Aorta (tissue), 5 donors: Measurements from ENCODE around the gene CEACAM1. TPM values are rescaled to one million over a fixed set of nuclear protein-coding genes. Genes with fewer than 3 reads are reported as not detected.
"Not testable (repeated sequence)": the region's sequence is repeated elsewhere in the genome, so short reads cannot be mapped to it uniquely, and the experiment has no call there.

Experiments
- ATAC-seq: fragments of 200-7000 bp; cut with Tn5 transposase; one replicate; pipeline ENCODE4 v1.9.1; 2022; ENCODE audit warnings: moderate library complexity; ENCODE audit not compliant: low FRiP score
- DNase-seq, 2 donors: peaks; one replicate each; pipeline ENCODE4 v3.0.0-alpha.2; 2020
- H3K27ac ChIP-seq, 2 donors: one replicate each; pipeline ENCODE4 v1.5.1; 2013; ENCODE audit warnings: low read length in 2 of 2, mild to moderate bottlenecking in 2 of 2, moderate library complexity in 2 of 2, control low read depth in 1 of 2, inconsistent platforms in 1 of 2, low read depth in 1 of 2
- H3K27me3 ChIP-seq, 2 donors: one replicate each; pipeline ENCODE4 v1.6.1; 2013; ENCODE audit warnings: control low read depth in 1 of 2, low read length in 1 of 2, mild to moderate bottlenecking in 1 of 2, moderate library complexity in 1 of 2; ENCODE audit not compliant: insufficient read depth in 2 of 2, control insufficient read depth in 1 of 2
- H3K36me3 ChIP-seq, 2 donors: one replicate each; pipeline ENCODE4 v1.6.1; 2013; ENCODE audit warnings: control low read depth in 1 of 2, low read length in 1 of 2, mild to moderate bottlenecking in 1 of 2; ENCODE audit not compliant: insufficient read depth in 2 of 2, control insufficient read depth in 1 of 2
- H3K4me1 ChIP-seq, 2 donors: one replicate each; pipeline ENCODE4 v1.6.1; 2013; ENCODE audit warnings: low read length in 2 of 2, control low read depth in 1 of 2, mild to moderate bottlenecking in 1 of 2, moderate library complexity in 1 of 2; ENCODE audit not compliant: insufficient read depth in 2 of 2, control insufficient read depth in 1 of 2
- H3K4me3 ChIP-seq, 2 donors: one replicate each; pipeline ENCODE4 v1.5.1; 2013; ENCODE audit warnings: low read length in 2 of 2, control low read depth in 1 of 2, mild to moderate bottlenecking in 1 of 2
- H3K9me3 ChIP-seq: one replicate; pipeline ENCODE4 v1.6.1; 2013; ENCODE audit warnings: mild to moderate bottlenecking, low read length; ENCODE audit not compliant: control insufficient read depth
- WGBS, 2 donors: extraction: QIAGEN DNeasy Blood & Tissue Kit; methylation state at CpG; one replicate each; pipeline ENCODE4 v1.1.7; 2013; 5-methylcytosine and 5-hydroxymethylcytosine counted together
- intact Hi-C, 2 donors: fragments of 100-400 bp; cut with DNase I; formaldehyde crosslinking; loops; one replicate each; pipeline versions ENCODE4 v1.14.2 to v1.15.0; 2022
- polyA plus RNA-seq, 2 donors: library from polyadenylated mRNA; stranded (reverse); fragments of 200-250 nt; gene quantifications; one replicate each; pipeline ENCODE4 v1.2.3, GENCODE V29; 2013
- total RNA-seq, 2 donors: library from RNA; stranded (reverse); fragmentation: NEBNext Ultra II Directional; extraction: Animal tissue kit (Norgen Biotek cat#: 25700); gene quantifications; one replicate each; pipeline ENCODE4 v1.2.1, GENCODE V29; 2021
- donor health status: healthy with polysubstance abuse.
- donor health status: Bipolar disorder and iron deficiency.
- donor health status: DM: no; HTN: no; CAD: no.
- donor health status: DM: no; HTN: no; CAD: no.
- donor health status: DM: yes; HTN: yes; CAD: no.

CEACAM1 gene
- total and polyA plus RNA-seq, 4 donors: 0.79 to 5.6 (median 5.1) TPM

DNA sequence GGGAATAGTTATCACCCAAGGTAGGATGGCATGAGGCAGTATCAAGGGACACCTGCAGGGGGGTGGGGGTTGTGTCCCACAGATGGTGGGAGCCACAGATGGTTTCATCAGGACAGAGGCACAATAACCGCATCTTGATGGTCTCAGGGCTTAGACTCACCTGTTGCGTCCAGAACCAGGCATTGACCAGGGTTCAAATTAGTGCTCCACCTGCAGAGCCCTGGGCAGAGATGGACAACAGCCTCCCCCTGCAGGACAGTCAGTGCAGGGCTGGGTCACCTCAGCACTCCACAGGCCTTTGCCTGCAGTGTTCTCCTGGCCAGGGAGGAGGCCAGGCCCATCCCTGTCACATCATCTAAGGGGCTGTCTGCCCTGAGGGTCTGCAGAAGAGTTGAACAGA is 14.5 kb upstream of the CEACAM1 start:
- intact Hi-C loops: no loop called here
- 97 to 98% methylated on average over 2 of the region's 2 CpGs for WGBS, 2 donors
- H3K27me3 ChIP-seq: no peaks in the 10 kb centered on the region
- H3K27ac ChIP-seq: no peak overlapping the region
- no peaks in the 10 kb centered on the region for H3K4me1 ChIP-seq
- DNase-seq: peak; percentile 7 to 43
- no peak for ATAC-seq
- H3K36me3 ChIP-seq: no peaks in the 10 kb centered on the region
- H3K9me3 ChIP-seq: no peaks in the 10 kb centered on the region
- no peak overlapping the region for H3K4me3 ChIP-seq

DNA sequence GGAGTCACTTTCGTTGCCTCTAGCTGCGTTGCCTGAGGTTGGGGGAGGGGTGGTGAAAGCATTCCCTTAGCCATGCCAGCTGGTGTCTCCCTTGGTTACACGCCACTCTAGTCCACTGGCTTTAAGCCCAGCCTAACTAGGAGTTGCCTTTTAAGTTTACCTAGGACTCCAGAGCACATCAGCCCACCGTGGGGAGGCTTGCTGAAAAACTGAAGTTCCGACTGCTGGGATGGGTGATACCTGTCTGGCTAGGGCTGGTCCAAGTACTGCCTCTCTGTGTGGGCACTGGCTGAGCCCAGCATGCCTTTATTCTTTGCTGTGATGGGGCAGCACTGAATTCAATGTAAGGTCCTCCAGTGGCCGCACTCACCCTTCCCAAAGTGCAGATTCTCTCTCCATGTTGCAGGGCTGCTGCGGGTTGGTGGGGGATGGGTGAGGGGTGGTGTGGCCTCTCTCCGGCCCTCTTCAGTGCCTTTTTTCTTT is 11.8 kb upstream of the CEACAM1 start:
- Histone ChIP-seq H3K27ac (no peak overlapping the region), H3K36me3 (no peaks in the 10 kb centered on the region), H3K9me3 (no peaks in the 10 kb centered on the region), H3K27me3 (no peaks in the 10 kb centered on the region), H3K4me1 (no peaks in the 10 kb centered on the region), H3K4me3 (no peak overlapping the region)
- intact Hi-C loops: no loop called here
- DNase-seq (peak in 1 of 2 donors; percentile 17), ATAC-seq (no peak)
- 32 to 37% methylated on average over 8 of the region's 8 CpGs for WGBS, 2 donors

DNA sequence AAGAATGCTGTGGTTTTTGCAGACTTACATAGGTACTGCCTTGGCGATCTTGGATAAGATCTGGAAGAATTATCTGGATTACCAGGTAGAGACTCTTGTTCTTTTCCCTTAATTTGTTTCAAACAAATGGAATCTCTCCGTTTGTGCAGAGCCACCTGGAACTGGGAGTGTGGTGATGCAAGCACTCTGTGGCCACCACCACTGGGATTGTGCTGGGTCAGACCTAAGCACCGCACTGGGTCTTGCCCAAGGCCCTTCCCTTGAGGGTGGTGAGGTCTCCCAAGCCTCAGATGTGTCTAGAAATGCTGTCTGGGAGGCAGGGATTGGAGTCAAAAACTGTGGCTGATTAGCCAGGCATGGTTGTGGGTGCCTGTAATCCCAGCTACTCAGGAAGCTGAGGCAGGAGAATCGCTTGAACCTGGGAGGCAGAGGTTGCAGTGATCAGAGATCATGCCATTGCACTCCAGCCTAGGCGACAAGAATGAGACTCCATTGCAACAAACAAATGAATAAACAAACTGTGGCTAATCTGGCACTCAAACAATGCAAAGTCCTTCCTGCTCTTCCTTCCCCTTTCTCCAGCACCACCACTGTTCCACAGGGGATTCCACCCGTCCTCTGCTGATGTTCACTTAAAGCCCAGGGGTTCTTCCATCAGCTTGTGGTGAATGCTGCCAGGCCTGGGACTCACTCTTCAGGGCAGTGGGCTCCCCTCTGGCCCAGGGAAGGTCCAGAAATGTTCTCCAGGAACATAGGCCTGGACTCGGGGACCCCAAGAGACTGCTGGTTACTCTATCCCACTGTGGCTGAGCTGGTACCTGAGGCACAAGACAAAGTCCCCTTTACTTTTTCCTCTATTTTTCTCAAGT is 10.8 kb upstream of the CEACAM1 start:
- intact Hi-C loops: no loop called here
- DNase-seq: peak in 1 of 2 donors; percentile 10
- 85% methylated on average over 7 of the region's 7 CpGs for WGBS, 2 donors

DNA sequence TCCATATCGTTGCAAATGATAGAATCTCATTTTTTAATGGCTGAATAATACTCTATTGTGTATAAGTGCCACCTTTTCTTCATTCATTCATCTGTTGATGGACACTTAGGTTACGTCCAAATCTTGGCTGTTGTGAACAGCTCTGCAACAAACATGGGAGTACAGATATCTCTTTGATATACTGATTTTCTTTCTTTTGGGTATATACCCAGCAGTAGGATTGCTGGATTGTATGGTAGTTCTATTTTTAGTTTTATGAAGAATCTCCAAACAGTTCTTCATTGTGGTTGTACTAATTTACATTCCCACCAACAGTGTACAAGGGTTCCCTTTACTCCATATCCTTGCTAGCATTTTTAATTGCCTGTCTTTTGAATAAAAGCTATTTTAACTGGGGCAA is 7.0 kb upstream of the CEACAM1 start:
- H3K4me1 ChIP-seq, H3K27ac ChIP-seq, intact Hi-C loops, H3K27me3 ChIP-seq, H3K9me3 ChIP-seq, ATAC-seq, H3K4me3 ChIP-seq, DNase-seq, H3K36me3 ChIP-seq: not testable (repeated sequence)
- WGBS, 2 donors: 68 to 74% methylated on average over 2 of the region's 2 CpGs

More for the DNA sequence above, 10.8 kb upstream of the CEACAM1 start:
- ATAC-seq: no peak
- Histone ChIP-seq H3K36me3 (no peaks in the 10 kb centered on the region), H3K27me3 (no peaks in the 10 kb centered on the region), H3K27ac (no peak overlapping the region), H3K4me1 (no peaks in the 10 kb centered on the region), H3K9me3 (no peaks in the 10 kb centered on the region), H3K4me3 (no peak overlapping the region)

DNA sequence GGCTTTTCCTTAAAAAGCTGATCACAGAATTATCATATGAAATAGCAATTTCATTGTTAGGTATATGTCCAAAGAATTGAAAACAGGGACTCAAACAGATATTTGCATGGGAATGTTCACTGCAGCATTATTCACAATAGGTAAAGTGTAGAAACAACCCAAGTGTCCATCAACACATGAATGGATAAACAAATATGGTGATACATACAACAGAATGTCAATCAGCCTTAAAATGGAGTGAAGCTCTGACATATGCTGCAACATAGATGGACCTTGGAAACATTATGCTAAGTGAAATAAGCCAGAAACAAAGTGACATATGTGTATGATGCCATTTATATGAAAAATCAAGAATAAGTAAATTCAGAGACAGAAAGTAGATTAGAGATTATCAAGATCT is 6.1 kb upstream of the CEACAM1 start:
- DNase-seq (no peak), ATAC-seq (no peak)
- Histone ChIP-seq H3K4me3 (no peak overlapping the region), H3K4me1 (no peaks in the 10 kb centered on the region), H3K27me3 (no peaks in the 10 kb centered on the region), H3K36me3 (no peaks in the 10 kb centered on the region), H3K27ac (no peak overlapping the region), H3K9me3 (no peaks in the 10 kb centered on the region)
- intact Hi-C loops: no loop called here

DNA sequence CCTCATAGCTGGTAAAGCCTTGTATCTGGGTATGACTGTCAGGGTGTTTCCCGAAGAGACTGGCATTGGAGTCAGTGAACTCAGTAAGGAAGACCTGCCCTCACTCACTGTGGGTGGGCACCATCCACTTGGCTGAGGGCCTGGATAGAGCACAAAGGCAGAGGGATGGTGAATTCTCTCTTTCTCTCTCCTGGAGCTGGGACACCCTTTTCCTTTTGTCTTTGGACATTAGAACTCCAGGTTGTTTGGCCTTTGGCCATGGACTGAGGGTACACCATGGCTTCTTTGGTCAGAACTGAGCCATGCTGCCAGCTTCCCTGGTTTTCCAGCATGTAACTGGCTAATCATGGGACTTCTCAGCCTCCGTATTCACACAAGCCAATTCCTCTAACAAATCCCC is 4.6 kb upstream of the CEACAM1 start:
- Histone ChIP-seq H3K36me3 (no peaks in the 10 kb centered on the region), H3K27ac (no peak overlapping the region), H3K9me3 (no peaks in the 10 kb centered on the region), H3K4me1 (no peaks in the 10 kb centered on the region), H3K4me3 (no peak overlapping the region), H3K27me3 (no peaks in the 10 kb centered on the region)
- no peak for DNase-seq
- ATAC-seq: no peak
- intact Hi-C loops: no loop called here
- WGBS, 2 donors: 84 to 91% methylated on average over 2 of the region's 2 CpGs

DNA sequence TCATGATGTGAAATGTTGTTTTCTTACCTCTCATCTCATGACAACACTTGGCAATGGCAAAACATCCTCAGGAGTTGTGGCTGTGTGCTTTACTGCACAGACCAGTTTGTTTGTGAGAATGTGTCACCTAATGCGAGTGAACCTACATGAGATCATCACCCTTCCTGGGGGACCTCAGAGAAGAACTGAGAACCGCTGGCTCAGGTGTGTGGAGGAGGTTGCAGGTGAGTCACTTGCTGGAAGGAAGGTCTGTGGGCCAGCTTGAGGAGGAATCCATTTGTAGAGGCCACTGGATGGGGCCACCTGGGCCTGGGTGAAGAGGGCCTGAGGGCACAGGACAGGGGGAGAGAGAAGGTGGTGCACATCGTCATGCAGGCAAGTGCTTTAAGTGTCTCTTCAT is 3.0 kb upstream of the CEACAM1 start:
- no peak for ATAC-seq

DNA sequence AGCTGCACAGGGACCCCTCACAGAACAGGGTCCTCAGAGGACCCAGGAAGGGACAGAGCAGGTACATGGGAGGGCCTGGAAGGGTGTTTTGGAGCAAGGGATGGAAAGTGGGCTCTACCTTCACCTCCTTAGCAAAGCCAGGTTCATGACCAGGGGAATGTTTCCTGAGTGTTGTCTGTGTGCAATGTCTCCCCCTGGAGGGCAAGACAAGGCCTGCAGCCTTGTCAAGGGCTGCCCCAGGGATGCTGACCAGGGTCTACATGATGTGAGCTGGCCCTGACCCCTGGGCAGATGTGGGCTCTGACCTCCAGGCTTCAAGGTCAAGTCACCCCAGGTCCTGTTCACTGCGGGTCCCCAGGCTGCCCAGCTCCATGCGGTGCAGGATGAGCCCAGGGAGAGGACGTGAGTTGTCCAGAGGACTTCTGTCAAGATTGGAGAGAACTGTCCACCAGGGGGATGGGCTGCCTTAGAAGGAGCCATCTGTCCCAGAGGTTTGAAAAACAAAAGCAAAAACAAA is 1.0 kb upstream of the CEACAM1 start:
- no peak overlapping the region for H3K4me3 ChIP-seq
- no peaks in the 10 kb centered on the region for H3K27me3 ChIP-seq
- ATAC-seq (peak; percentile 82), DNase-seq (peak in 1 of 2 donors; percentile 66)
- no peaks in the 10 kb centered on the region for H3K9me3 ChIP-seq
- intact Hi-C loops: loop anchor here in 1 of 2 donors (2.0 kb wide), 1 partner anchor 79 kb away; no protein-coding TSS in a partner anchor
- no peak overlapping the region for H3K27ac ChIP-seq
- H3K36me3 ChIP-seq: no peaks in the 10 kb centered on the region
- WGBS, 2 donors: 63 to 71% methylated on average over 3 of the region's 3 CpGs
- no peaks in the 10 kb centered on the region for H3K4me1 ChIP-seq

More for the DNA sequence above, 3.0 kb upstream of the CEACAM1 start:
- Histone ChIP-seq H3K9me3 (no peaks in the 10 kb centered on the region), H3K27me3 (no peaks in the 10 kb centered on the region), H3K4me1 (no peaks in the 10 kb centered on the region), H3K36me3 (no peaks in the 10 kb centered on the region), H3K27ac (no peak overlapping the region), H3K4me3 (no peak overlapping the region)
- WGBS, 2 donors: 90 to 93% methylated on average over 3 of the region's 3 CpGs
- intact Hi-C loops: no loop called here
- DNase-seq: no peak

DNA sequence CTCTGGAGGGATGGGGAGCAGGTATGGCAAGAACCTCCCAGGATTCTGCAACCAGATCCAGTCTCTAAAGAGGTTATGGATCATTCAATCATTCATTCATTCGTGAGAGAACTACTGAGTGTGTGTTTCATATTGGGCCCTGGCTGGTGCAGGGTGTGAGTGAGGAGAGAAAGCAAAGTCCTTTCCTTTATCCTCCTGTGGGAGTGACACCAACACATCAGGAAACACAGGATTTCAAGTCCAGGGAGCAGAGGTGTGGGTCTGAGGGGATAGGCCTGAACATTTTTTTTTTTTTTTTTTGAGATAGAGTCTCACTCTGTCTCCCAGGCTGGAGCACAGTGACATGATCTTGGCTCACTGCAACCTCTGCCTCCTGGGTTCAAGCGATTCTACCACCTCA is 3.3 kb downstream of the CEACAM1 start:
- ATAC-seq (no peak), DNase-seq (no peak)
- intact Hi-C loops: no loop called here
- Histone ChIP-seq H3K9me3 (no peaks in the 10 kb centered on the region), H3K27me3 (no peaks in the 10 kb centered on the region), H3K4me1 (no peaks in the 10 kb centered on the region), H3K27ac (no peak overlapping the region), H3K4me3 (no peak overlapping the region), H3K36me3 (no peaks in the 10 kb centered on the region)
- WGBS, 2 donors: 75 to 78% methylated on average over 2 of the region's 2 CpGs
